SU-DHL-6 (cell line): ENCODE measurements around the gene KAZALD1.

ENCODE experiments used
- H2AFZ ChIP-seq: fragments of 200-600 bp; sonication (generic); 2 replicates; pipeline ENCODE4 v1.6.1; 2014; ENCODE audit warnings: low read depth, mild to moderate bottlenecking, moderate library complexity, mixed read lengths, antibody characterized with exemption, low read length; ENCODE audit not compliant: severe bottlenecking
- H3F3A ChIP-seq: fragments of 200-600 bp; shearing (Covaris generic); 2 replicates; pipeline ENCODE4 v1.6.0; 2016; ENCODE audit warnings: antibody characterized with exemption, mild to moderate bottlenecking; ENCODE audit not compliant: insufficient read depth
- H3K27ac ChIP-seq: fragments of 200-600 bp; sonication (generic); 2 replicates; pipeline ENCODE4 v1.5.1; 2016; ENCODE audit warnings: low read depth, mild to moderate bottlenecking, low read length, moderate library complexity, mixed read lengths
- H3K27me3 ChIP-seq: fragments of 200-600 bp; sonication (generic), shearing (Covaris generic); 2 replicates; pipeline ENCODE4 v1.6.0; 2014; ENCODE audit warnings: mild to moderate bottlenecking, low read length
- H3K36me3 ChIP-seq: fragments of 200-600 bp; sonication (generic); 2 replicates; pipeline ENCODE4 v1.6.1; 2014; ENCODE audit warnings: mild to moderate bottlenecking, low read length, mixed read lengths
- H3K4me2 ChIP-seq: fragments of 300-600, 200-600 bp; shearing (Covaris generic), sonication (generic); 2 replicates; pipeline ENCODE4 v1.6.0; 2014; ENCODE audit warnings: low read length, low read depth, mild to moderate bottlenecking; ENCODE audit not compliant: poor library complexity, severe bottlenecking
- H3K4me3 ChIP-seq: fragments of 200-600 bp; sonication (generic); 2 replicates; pipeline ENCODE4 v1.5.1; 2014; ENCODE audit warnings: antibody characterized with exemption, low read length, mild to moderate bottlenecking, mixed read lengths; ENCODE audit not compliant: insufficient read depth, poor library complexity, severe bottlenecking
- H3K79me2 ChIP-seq: fragments of 200-600 bp; sonication (generic); 2 replicates; pipeline ENCODE4 v1.6.1; 2014; ENCODE audit warnings: mild to moderate bottlenecking, low read length, moderate library complexity; ENCODE audit not compliant: insufficient read depth
- H3K9ac ChIP-seq: fragments of 200-600 bp; sonication (generic); 2 replicates; pipeline ENCODE4 v1.7.0; 2014; ENCODE audit warnings: mild to moderate bottlenecking, low read length
- H3K9me2 ChIP-seq: fragments of 200-600 bp; sonication (generic); replicated peaks from 2 replicates; pipeline ENCODE4 v1.6.1; 2014; ENCODE audit warnings: low read length; ENCODE audit not compliant: insufficient read depth
- H3K9me3 ChIP-seq: fragments of 200-600 bp; sonication (generic); 2 replicates; pipeline ENCODE4 v1.6.1; 2014; ENCODE audit warnings: low read length, mixed read lengths; ENCODE audit not compliant: insufficient read depth
- H4K20me1 ChIP-seq: fragments of 200-600 bp; sonication (generic); 2 replicates; pipeline ENCODE4 v1.6.1; 2014; ENCODE audit warnings: low read depth, mild to moderate bottlenecking, antibody characterized with exemption, low read length, moderate library complexity, mixed read lengths
- CTCF ChIP-seq: fragments of 200-600 bp; sonication (generic); IDR thresholded peaks from one replicate; pipeline ENCODE4 v1.5.1; 2017; ENCODE audit warnings: antibody characterized with exemption, mild to moderate bottlenecking, low read length, moderate library complexity; ENCODE audit not compliant: insufficient read depth, poor library complexity, severe bottlenecking
- EZH2phosphoT487 ChIP-seq: fragments of 200-600 bp; sonication (generic), shearing (Covaris generic); conservative IDR thresholded peaks from 2 replicates; pipeline ENCODE4 v1.6.1; 2018; ENCODE audit warnings: mild to moderate bottlenecking, antibody characterized with exemption, low read length, moderate library complexity, mixed read lengths

The KAZALD1 gene

GRCh38 chr10:101054876-101055275, 6.9 kb upstream of the KAZALD1 start:
- H3K9me2 ChIP-seq, result no peaks in the 10 kb centered on the region
- no peak overlapping the region for H3K27ac ChIP-seq
- peaks cover 8% of the 10 kb centered on the region; the same call in 1 of the 2 replicates for H3K36me3 ChIP-seq
- TF ChIP-seq CTCF, result no peak
- no peak for TF ChIP-seq EZH2phosphoT487
- no peak overlapping the region for H3K9ac ChIP-seq
- H3K79me2 ChIP-seq, result peaks cover 48% of the 10 kb centered on the region
- no peak overlapping the region for H3K4me2 ChIP-seq
- no peaks in the 10 kb centered on the region for H3K27me3 ChIP-seq
- H3K4me3 ChIP-seq, result no peak overlapping the region
- H3K9me3 ChIP-seq, result no peaks in the 10 kb centered on the region
- peaks cover 17% of the 10 kb centered on the region for H4K20me1 ChIP-seq
- peaks cover under 1% of the 10 kb centered on the region; the same call in 1 of the 2 replicates for H3F3A ChIP-seq
- H2AFZ ChIP-seq, result no peak overlapping the region

GRCh38 chr10:101055411-101055810, 6.4 kb upstream of the KAZALD1 start:
- no peaks in the 10 kb centered on the region for H3K9me2 ChIP-seq
- no peak overlapping the region for H3K4me2 ChIP-seq
- peaks cover 53% of the 10 kb centered on the region for H3K79me2 ChIP-seq
- H3K27ac ChIP-seq, result no peak overlapping the region
- peaks cover 6% of the 10 kb centered on the region for H3F3A ChIP-seq
- no peaks in the 10 kb centered on the region for H3K27me3 ChIP-seq
- peaks cover 8% of the 10 kb centered on the region; the same call in 1 of the 2 replicates for H3K36me3 ChIP-seq
- no peak for TF ChIP-seq EZH2phosphoT487
- TF ChIP-seq CTCF, result peak; percentile 14
- no peak overlapping the region for H3K4me3 ChIP-seq
- H3K9me3 ChIP-seq, result no peaks in the 10 kb centered on the region
- H4K20me1 ChIP-seq, result peaks cover 17% of the 10 kb centered on the region
- no peak overlapping the region for H2AFZ ChIP-seq
- no peak overlapping the region for H3K9ac ChIP-seq

GRCh38 chr10:101056365-101057151, 5.2 kb upstream of the KAZALD1 start:
- Histone ChIP-seq H3K79me2 (peaks cover 54% of the 10 kb centered on the region), H3K9me2 (no peaks in the 10 kb centered on the region), H4K20me1 (peaks cover 17% of the 10 kb centered on the region), H3K27me3 (no peaks in the 10 kb centered on the region), H3K4me3 (no peak overlapping the region), H3K9ac (no peak overlapping the region), H2AFZ (no peak overlapping the region), H3K9me3 (no peaks in the 10 kb centered on the region), H3K36me3 (peaks cover 8% of the 10 kb centered on the region; the same call in 1 of the 2 replicates), H3K27ac (no peak overlapping the region), H3K4me2 (peak overlapping the region; percentile 7), H3F3A (peaks cover 8% of the 10 kb centered on the region)
- TF ChIP-seq CTCF, result no peak
- TF ChIP-seq EZH2phosphoT487, result no peak
